HG03565 (cell line): ENCODE measurements around the gene PPP1R3F.

Experiments used
- ATAC-seq: cut with Tn5 transposase; IDR thresholded peaks from one replicate; pipeline ENCODE4 v1.9.1; 2021; ENCODE audit warnings: mild to moderate bottlenecking, moderate library complexity; ENCODE audit not compliant: unreplicated experiment

Gene PPP1R3F, protein sequence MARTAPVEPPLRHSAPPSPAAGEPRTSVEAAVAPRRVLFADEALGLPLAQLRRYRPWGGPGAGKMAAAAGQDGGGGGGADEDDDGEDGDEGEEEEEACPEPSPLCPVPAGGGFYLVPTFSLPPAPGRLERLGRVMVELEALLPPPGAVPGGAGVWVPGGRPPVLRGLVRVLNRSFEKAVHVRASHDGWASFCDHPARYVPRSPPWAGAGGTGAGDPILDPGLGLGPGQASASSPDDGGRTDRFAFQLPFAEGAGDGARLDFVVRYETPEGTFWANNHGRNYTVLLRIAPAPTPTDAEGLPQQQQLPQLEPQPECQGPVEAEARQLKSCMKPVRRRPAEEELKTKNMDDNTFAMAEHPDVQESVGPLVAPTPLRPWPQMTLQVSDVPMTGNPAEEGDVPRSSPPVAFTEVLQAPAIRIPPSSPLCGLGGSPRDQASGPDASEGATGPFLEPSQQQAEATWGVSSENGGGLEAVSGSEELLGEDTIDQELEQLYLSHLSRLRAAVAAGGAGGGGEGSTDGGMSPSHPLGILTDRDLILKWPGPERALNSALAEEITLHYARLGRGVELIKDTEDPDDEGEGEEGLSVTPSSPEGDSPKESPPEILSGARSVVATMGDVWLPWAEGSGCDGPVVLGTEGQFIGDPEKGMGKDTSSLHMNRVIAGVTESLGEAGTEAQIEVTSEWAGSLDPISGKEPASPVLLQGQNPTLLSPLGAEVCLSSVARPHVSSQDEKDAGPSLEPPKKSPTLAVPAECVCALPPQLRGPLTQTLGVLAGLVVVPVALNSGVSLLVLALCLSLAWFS

DNA sequence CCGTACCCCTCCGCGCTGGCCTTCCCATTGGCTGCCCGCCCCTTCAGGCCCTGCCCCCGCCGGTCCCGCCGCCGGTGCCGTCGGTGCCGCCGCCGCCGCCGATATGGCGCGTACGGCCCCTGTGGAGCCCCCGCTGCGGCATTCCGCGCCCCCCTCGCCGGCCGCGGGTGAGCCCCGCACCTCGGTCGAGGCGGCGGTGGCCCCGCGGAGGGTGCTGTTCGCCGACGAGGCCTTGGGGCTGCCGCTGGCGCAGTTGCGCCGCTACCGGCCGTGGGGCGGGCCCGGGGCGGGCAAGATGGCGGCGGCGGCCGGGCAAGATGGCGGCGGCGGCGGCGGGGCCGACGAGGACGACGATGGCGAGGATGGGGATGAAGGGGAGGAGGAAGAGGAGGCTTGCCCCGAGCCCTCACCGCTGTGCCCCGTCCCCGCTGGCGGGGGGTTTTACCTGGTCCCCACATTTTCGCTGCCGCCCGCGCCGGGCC lies at the start of gene PPP1R3F:
PPP1R3F (plus strand) TSS at position 27 of the 482 bp plus-strand sequence; CDS start at position 104, 77 bp downstream.
- ATAC-seq: peak; percentile 8

DNA sequence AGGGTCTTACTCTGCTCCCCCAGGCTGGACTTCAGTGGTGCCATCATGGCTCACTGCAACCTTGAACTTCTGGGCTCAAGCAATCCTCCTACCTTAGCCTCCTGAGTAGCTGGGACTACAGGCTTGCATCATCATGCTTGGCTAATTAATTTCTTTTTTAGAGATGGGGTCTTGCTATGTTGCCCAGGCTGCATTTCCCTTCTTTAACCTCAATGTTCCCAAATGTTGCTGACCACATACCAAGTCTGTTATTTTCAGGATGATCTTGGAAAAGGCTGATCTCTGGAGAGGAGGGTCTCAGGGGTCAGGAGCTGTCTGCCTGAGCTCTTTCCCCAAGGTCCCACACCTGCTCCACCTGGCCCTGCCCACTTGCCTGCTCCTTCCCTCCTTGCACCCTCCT lies 49.5 kb upstream of the PPP1R3F start:
- ATAC-seq: no peak

DNA sequence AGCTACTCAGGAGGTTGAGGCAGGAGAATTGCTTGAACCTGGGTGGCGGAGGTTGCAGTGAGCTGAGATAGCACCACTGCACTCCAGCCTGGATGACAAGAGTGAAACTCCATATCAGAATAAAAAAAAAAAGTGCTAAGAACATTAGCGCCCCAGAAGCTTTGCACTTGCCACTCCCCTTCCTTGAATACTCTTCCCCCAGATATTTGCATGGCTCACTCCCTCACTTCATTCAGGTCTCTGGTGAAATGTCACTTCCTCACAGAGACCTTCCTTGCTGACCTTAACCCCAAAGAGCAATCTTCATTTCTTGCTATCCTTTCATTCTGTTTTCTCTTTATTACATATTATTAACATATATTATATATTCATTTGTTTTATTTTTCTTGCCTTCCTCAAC lies 47.7 kb upstream of the PPP1R3F start:
- ATAC-seq: no peak

DNA sequence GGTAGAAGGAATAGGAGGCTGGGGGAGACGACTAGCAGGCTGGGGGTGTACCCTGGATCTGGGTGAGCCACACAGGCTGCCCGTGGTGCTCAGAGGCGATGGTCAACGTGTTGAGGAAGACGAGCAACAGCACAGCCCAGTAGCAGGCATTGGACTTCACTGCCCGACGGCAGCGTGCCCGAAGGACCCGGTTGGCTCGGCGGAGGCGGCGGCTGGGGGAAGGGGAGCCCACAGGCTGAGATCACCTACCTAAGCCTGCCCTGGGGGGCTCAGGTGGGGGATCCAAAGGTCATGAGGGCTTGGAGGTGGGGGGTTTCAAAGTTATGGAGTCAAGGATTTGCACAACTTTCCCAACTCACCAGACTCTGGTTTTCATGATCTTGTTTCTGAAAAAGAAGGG lies 43.7 kb upstream of the PPP1R3F start:
- no peak for ATAC-seq

DNA sequence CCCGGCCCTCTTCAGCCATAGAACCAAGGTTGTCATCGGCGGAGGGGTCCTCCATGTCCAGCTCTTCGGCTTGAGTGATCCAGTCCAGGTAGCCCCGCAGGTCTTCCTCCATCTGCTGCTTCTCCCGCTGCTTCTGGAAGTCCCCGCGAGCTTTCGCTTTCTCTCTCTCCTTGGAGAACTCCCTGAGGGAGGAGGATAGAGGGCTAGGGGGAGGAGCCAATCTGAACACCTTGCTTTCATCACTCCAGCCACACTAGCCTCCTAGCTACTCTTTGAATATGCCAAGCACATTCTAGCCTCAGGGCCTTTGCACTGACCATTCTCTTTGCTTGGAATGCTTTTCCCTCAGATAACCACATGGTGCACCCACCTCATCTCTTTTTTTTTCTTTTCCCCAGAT lies 42.6 kb upstream of the PPP1R3F start:
- no peak for ATAC-seq

DNA sequence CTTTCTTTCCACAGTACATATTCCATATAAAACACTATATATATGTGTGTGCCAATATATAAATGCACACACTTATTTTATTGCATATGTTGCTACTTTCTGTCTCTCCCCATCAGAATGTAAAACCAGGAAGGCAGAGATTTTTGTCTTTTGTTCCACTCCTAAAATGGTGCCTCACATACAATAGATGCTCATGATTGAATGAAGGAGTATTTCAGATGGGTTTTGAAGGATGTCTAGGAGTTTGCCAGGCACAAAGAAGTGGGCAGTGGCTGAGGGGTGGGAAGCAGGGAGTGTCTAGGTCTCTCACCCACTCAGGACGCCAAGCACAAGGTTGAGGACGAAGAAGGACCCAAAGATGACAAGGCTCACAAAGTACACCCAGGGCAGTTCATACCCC lies 41.9 kb upstream of the PPP1R3F start:
- ATAC-seq: no peak

DNA sequence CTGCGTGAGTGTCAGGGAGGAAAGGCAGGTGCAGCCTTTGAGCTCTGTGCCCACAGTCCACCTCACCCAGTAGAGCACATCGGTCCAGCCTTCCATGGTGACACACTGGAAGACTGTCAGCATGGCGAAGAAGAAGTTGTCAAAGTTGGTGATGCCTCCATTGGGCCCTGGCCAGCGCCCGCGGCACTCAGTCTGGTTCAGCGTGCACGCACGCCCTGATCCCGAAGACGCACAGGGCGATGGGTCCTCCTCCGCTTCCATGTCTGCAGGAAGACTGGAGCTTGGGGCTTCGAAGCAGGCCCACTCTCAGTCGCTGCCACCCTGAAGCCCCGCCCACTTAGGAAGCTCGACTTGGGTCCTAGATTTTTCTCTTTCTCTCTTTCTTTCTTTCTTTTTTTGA lies 41.4 kb upstream of the PPP1R3F start:
- no peak for ATAC-seq

DNA sequence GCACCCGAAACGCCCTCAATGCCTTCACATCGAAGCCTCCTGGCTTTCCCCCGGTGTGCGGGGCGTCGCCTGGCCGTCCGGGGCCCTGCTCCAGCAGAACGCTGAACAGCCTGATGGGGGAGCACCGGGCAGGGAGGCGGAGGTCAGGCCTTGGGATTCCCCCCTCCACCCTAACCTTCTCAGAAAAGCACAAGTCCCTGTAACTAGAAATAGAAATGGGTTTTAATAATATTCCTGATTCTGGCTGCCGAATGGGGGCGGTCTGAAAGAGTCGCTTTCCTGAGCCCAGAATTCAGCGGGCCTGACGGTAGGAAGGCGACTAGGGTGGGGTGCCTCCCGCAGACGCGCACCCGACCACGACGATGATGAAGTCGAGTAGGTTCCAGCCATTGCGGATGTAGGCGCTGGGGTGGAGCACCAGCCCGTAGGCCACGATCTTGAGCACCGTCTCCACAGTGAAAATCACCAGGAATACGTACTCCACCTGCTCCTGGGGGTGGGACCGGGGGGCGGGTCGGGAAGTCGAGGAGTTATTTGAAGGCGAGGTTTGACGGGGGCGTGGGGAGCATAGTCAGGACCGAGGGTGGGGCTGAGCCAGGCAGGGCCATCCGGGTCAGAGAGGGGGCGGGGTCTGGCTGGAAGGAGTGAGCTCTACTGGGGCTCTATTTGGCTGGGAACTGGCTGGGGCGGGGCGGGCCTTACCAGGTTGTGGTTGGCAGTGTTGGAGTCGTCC lies 38.9 kb upstream of the PPP1R3F start:
- ATAC-seq: no peak

DNA sequence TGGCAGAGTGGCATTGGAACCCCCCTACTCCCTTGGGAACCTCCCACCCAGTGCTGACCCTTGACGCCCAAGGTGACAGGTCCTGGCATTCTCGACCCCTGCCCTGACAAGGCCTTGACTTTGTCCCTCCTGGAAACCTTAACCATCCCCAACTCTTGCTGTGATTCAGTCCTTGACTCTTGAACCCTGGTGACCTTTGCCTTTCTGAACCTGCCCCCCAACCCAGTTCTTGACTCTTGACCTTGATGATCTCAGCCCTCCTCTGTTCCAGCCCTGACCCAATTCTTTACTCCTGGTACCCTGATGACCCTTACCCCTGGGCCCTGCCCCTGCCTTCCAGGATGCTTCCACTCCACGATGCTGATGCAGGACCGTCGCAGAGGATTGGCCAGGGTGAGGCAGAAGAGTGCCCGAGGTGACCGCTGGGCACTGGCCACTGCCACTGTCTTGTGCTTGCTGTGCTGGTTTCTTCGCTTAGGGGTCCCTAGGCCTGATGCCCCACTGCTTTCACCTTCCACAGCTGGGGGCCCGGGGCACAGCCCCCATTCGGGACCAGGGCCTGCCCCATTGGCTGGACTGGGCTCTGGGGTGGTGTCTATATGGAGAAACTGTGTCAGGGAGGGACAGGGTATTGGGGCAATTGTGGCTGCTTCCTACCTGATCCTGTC lies 38.1 kb upstream of the PPP1R3F start:
- no peak for ATAC-seq

DNA sequence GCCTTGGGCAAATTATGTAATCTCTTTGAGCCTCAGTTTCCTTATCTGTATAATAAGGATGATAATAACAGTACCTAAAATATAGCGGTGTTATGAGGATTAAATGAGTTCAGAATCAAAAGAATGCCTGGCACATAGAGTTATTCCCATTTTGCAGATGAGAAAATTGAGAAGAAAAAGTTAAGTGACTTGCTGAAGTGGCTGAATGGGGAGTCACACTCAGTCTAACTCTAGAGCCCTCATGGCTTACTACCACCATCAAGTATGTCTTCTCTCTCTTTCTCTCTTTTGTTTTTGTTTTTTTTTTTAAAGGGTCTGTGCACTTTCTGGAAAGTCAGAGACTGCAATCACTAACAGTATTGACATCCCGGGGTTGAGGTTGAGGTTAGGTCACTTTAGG lies 37.1 kb upstream of the PPP1R3F start:
- no peak for ATAC-seq

DNA sequence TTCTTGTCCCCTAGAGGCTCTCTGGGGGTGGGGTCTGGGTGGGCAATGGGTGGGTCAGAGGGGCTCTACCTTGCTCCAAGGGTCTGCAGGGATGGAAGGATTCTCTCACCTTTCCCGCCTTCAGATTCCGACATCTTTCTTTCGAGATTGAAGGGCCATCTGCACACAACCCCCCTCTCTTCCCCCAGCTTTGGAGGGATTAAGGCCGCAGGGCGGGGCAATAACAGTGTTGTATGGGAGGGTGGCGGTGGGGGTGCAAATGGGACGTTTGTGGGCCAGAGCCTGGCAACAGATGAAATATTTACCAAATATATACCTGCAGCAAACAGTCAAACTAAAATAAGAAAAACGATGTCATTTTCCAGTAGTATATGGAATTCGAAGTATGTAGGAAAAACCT lies 36.4 kb upstream of the PPP1R3F start, which contains the start of gene CACNA1F:
CACNA1F (minus strand) TSS at position 165 of the 400 bp plus-strand sequence; CDS start at position 134, 31 bp downstream.
- no peak for ATAC-seq

DNA sequence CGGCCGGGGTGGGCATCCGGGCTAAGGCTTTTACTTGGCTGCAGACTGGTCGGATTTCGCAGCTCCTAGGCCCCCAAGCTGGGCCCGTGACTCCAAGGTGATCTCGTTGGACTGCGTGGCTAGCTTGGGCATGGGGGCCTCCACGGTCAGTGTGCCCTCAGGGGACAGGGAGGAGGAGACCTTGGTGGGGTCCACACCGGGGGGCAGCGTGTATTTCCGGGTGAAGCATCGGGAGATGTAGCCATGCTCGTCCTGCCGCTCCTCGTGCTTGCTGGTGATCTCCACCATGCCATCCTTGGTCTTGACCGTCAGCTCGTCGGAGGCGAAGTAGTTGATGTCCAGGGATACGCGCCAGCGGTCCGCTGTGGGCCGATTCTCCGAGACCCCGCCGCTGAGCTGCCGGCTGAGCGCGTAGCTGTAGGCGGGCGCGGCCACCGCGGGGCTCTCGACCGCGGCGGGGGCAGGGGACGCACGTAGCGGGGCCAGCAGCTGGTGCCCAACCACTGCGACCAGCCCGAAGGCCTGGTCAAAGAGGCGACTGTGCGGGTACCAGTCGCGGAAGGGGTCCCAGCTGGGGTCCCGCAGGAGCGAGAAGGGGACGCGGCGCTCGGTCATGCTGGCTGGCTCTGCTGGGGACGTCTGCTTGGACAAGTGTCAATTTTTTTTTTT lies 35.6 kb upstream of the PPP1R3F start:
- no peak for ATAC-seq

DNA sequence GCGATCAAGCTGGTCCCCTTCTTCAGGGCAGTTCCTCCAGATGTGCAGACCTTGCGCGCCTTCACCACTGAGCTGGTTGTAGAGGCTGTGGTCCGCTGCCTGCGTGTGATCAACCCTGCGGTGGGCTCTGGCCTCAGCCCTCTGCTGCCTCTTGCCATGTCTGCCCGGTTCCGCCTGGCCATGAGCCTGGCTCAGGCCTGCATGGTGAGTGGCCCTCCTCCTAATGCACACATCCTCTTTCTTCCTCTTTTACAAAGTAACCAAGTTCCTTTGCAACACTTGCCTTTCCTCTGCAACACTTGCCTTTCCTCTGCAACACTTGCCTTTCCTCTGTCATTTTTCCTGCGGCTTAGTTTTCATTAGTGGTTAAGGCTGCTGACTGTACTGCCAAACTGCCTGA lies 32.5 kb upstream of the PPP1R3F start:
- ATAC-seq: no peak

DNA sequence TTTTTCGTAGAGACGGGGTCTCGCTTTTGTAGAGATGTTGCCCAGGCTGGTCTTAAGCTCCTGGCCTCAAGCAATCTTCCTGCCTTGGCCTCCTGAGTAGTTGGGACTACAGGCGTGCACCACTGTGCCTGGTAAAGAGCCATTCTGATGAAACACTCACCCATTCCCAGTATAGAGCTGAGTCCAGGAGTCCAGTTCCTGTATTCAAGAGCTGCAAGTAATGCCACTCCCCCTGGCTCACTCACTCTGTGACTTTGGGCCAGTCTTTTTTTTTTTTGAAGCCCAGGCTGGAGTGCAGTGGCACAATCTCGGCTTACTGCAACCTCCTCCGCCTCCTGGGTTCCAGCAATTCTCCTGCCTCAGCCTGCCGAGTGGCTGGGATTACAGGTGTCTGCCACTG lies 30.9 kb upstream of the PPP1R3F start:
- no peak for ATAC-seq

DNA sequence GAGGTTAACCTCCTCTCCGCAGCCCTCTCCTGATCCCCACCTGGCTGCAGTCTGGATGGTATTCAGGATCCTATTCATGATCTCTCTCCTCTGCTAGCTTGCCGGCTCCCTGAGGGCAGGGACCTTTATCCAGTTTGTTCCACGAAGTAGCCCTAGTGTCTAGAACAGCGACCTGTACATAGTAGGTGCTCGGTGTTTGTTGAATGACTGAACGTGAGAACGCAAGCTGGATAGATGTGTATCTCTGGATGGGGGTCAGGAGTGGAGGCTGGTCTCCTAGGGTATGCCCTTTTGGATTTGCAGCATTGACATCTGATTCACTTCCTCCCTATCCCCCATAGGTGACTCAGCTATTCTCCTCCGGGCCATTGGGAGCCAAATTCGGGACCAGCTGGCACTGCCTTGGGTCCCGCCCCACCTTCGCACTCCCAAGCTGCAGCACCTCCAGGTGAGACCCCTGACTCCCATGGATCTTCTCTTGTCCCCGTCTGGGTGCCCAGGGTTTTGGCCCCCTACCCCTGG lies 27.0 kb upstream of the PPP1R3F start:
- no peak for ATAC-seq

DNA sequence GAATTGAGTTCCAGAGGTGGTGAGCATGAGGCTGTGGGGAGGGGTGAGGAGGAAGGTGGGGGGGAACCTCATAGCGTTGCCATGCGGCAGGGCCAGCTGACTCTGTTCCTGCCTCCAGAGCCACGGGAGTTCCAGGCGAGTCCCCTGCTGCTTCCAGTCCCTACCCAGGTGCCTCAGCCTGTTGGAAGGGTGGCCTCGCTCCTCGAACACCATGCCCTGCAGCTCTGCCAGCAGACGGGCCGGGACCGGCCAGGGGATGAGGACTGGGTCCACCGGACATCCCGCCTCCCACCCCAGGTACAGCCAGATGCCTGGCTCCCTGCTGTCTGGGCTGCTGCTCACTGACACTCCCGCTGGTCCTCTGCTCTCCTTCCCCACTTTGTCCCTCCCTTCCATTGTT lies 26.4 kb upstream of the PPP1R3F start:
- no peak for ATAC-seq

DNA sequence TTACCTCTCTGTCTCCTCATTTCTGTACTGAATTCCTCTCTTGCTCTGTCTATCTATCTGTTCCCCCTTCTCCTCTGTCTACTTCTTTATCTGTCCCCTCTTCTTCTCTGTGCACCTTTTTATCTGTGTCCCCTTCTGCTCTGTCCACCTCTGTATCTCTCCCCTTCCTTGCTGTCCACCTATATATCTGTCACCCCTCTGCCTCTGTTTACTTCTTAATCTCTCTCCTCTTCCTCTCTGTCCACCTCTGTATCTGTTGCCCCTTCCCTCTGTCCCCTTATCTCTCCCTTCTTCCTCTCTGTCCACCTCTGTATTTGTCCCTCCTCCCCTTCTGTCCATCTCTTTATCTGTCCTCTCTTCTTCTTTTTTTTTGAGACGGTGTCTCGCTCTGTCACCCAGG lies 25.4 kb upstream of the PPP1R3F start:
- no peak for ATAC-seq

DNA sequence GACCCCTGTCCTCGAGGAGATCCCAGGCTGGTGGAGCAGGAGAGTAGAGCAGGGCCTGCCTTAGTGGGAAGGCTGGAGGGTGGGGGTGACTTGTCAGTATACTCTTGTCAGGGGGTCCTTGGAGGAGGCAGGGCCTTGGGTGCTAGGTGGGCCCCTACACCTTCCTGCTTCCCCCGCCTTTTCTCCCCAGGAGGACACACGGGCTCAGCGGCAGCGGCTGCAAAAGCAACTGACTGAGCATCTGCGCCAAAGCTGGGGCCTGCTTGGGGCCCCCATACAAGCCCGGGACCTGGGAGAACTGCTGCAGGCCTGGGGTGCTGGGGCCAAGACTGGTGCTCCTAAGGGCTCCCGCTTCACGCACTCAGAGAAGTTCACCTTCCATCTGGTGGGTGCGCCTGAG lies 23.1 kb upstream of the PPP1R3F start:
- no peak for ATAC-seq

DNA sequence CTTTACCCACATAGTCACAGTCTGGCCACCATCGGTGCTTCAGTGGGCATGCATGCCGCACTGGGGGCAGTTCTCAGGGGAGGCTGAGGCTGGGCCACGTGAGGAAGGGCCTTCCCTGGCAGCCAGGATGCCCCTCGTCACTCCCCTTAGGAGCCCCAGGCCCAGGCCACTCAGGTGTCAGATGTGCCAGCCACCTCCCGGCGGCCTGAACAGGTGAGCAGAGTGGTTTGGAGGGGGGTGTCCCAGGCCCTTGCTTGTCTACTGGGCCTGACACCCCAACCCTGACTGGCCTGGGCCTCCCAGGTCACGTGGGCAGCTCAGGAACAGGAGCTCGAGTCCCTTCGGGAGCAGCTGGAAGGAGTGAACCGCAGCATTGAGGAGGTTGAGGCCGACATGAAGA lies 22.2 kb upstream of the PPP1R3F start:
- no peak for ATAC-seq
